ENCODE measurements around the gene PRKAB1. TPM values are rescaled to one million over a fixed set of nuclear protein-coding genes. Genes with fewer than 3 reads are reported as not detected.

Gene PRKAB1
- total RNA-seq, 1 donor: 16.6 TPM

GRCh38 chr12:119711693-119712092 is 43.8 kb downstream of the PRKAB1 start:
- no peak for TF ChIP-seq CTCF (IDR thresholded peaks at IDR 0.05; ENCODE audit: extremely low read depth, low read depth, low read length)
- H3K27ac ChIP-seq (ENCODE audit: low read depth, low read length): no peak overlapping the region
- peaks cover 5% of the 10 kb centered on the region for H3K4me1 ChIP-seq (ENCODE audit: insufficient read depth, low read length)
- H3K36me3 ChIP-seq (ENCODE audit: insufficient read depth, low read length): peaks cover 37% of the 10 kb centered on the region
- no peaks in the 10 kb centered on the region for H3K9me3 ChIP-seq (ENCODE audit: low read depth, low read length)
- no peak overlapping the region for H2AFZ ChIP-seq (ENCODE audit: low read length)
- H3K4me3 ChIP-seq (ENCODE audit: insufficient read depth, low read length): no peak overlapping the region
- no peaks in the 10 kb centered on the region for H4K20me1 ChIP-seq (ENCODE audit: insufficient read depth, low read length)
- no peaks in the 10 kb centered on the region for H3K27me3 ChIP-seq (ENCODE audit: insufficient read depth, low read length)
- no peak for DNase-seq (ENCODE audit: insufficient read length, low spot score, missing footprints)
- H3K4me2 ChIP-seq (ENCODE audit: insufficient read depth, low read length): no peak overlapping the region
- no peaks in the 10 kb centered on the region for H3K79me2 ChIP-seq (ENCODE audit: insufficient read depth, low read length)

- Histone ChIP-seq H3K36me3 (ENCODE audit: insufficient read depth, low read length) (peaks cover 37% of the 10 kb centered on the region), H3K27me3 (ENCODE audit: insufficient read depth, low read length) (no peaks in the 10 kb centered on the region), H3K79me2 (ENCODE audit: insufficient read depth, low read length) (no peaks in the 10 kb centered on the region), H4K20me1 (ENCODE audit: insufficient read depth, low read length) (no peaks in the 10 kb centered on the region), H3K4me2 (ENCODE audit: insufficient read depth, low read length) (no peak overlapping the region), H3K4me1 (ENCODE audit: insufficient read depth, low read length) (peaks cover 7% of the 10 kb centered on the region), H2AFZ (ENCODE audit: low read length) (no peak overlapping the region), H3K9me3 (ENCODE audit: low read depth, low read length) (no peaks in the 10 kb centered on the region), H3K4me3 (ENCODE audit: insufficient read depth, low read length) (no peak overlapping the region), H3K27ac (ENCODE audit: low read depth, low read length) (no peak overlapping the region)
- no peak for TF ChIP-seq CTCF (IDR thresholded peaks at IDR 0.05; ENCODE audit: extremely low read depth, low read depth, low read length)
- no peak for DNase-seq (ENCODE audit: insufficient read length, low spot score, missing footprints)
Observed at GRCh38 chr12:119712721-119713120, 44.8 kb downstream of the PRKAB1 start.

- peaks cover 7% of the 10 kb centered on the region for H3K4me1 ChIP-seq (ENCODE audit: insufficient read depth, low read length)
- no peak overlapping the region for H3K4me3 ChIP-seq (ENCODE audit: insufficient read depth, low read length)
- H3K4me2 ChIP-seq (ENCODE audit: insufficient read depth, low read length): no peak overlapping the region
- H3K36me3 ChIP-seq (ENCODE audit: insufficient read depth, low read length): peaks cover 44% of the 10 kb centered on the region
- no peak overlapping the region for H3K27ac ChIP-seq (ENCODE audit: low read depth, low read length)
- no peak overlapping the region for H2AFZ ChIP-seq (ENCODE audit: low read length)
- no peak for TF ChIP-seq CTCF (IDR thresholded peaks at IDR 0.05; ENCODE audit: extremely low read depth, low read depth, low read length)
- H3K9me3 ChIP-seq (ENCODE audit: low read depth, low read length): no peaks in the 10 kb centered on the region
- no peak for DNase-seq (ENCODE audit: insufficient read length, low spot score, missing footprints)
- H4K20me1 ChIP-seq (ENCODE audit: insufficient read depth, low read length): no peaks in the 10 kb centered on the region
- no peaks in the 10 kb centered on the region for H3K79me2 ChIP-seq (ENCODE audit: insufficient read depth, low read length)
- H3K27me3 ChIP-seq (ENCODE audit: insufficient read depth, low read length): no peaks in the 10 kb centered on the region
Observed at GRCh38 chr12:119713551-119714031, 45.7 kb downstream of the PRKAB1 start.

- TF ChIP-seq CTCF (IDR thresholded peaks at IDR 0.05; ENCODE audit: extremely low read depth, low read depth, low read length): no peak
- peaks cover 35% of the 10 kb centered on the region for H3K36me3 ChIP-seq (ENCODE audit: insufficient read depth, low read length)
- H3K79me2 ChIP-seq (ENCODE audit: insufficient read depth, low read length): no peaks in the 10 kb centered on the region
- no peak overlapping the region for H3K4me2 ChIP-seq (ENCODE audit: insufficient read depth, low read length)
- no peak overlapping the region for H2AFZ ChIP-seq (ENCODE audit: low read length)
- H3K27ac ChIP-seq (ENCODE audit: low read depth, low read length): no peak overlapping the region
- no peaks in the 10 kb centered on the region for H4K20me1 ChIP-seq (ENCODE audit: insufficient read depth, low read length)
- no peaks in the 10 kb centered on the region for H3K27me3 ChIP-seq (ENCODE audit: insufficient read depth, low read length)
- no peaks in the 10 kb centered on the region for H3K9me3 ChIP-seq (ENCODE audit: low read depth, low read length)
- no peak for DNase-seq (ENCODE audit: insufficient read length, low spot score, missing footprints)
- H3K4me3 ChIP-seq (ENCODE audit: insufficient read depth, low read length): no peak overlapping the region
- peaks cover 7% of the 10 kb centered on the region for H3K4me1 ChIP-seq (ENCODE audit: insufficient read depth, low read length)
Observed at GRCh38 chr12:119714614-119715267, 46.8 kb downstream of the PRKAB1 start.

All from osteoblast (primary cell).